CD4-positive, CD25-positive, alpha-beta regulatory T cell (primary cell): ENCODE data around the gene CCDC146. TPM values are rescaled to one million over a fixed set of nuclear protein-coding genes. Genes with fewer than 3 reads are reported as not detected.
"Not testable (repeated sequence)": the region's sequence is repeated elsewhere in the genome, so short reads cannot be mapped to it uniquely, and the experiment has no call there.

Experiments
- ATAC-seq, 2 donors: fragments of 150-1000 bp; cut with Tn5 transposase; one replicate each; pipeline ENCODE4 v1.10.0; 2021; ENCODE audit warnings: low read depth in 2 of 2, moderate number of reproducible peaks in 2 of 2, moderate library complexity in 1 of 2
- DNase-seq, 3 donors: peaks; one replicate each; pipeline versions ENCODE4 v3.0.0 to v3.0.0-alpha.2; 2012 to 2022; ENCODE audit warnings: mixed read lengths in 1 of 3
- H3K27ac ChIP-seq: one replicate; pipeline ENCODE4 v1.7.0; 2013; ENCODE audit warnings: mild to moderate bottlenecking, low read length; ENCODE audit not compliant: insufficient read depth, poor library complexity, severe bottlenecking
- H3K27me3 ChIP-seq: one replicate; pipeline ENCODE4 v1.7.0; 2013; ENCODE audit warnings: low read length; ENCODE audit not compliant: control insufficient read depth, insufficient read depth
- H3K36me3 ChIP-seq: one replicate; pipeline ENCODE4 v1.7.0; 2013; ENCODE audit warnings: mild to moderate bottlenecking, low read length, moderate library complexity; ENCODE audit not compliant: control insufficient read depth, insufficient read depth
- H3K4me1 ChIP-seq: 2 replicates; pipeline ENCODE4 v1.7.0; 2013; ENCODE audit warnings: mild to moderate bottlenecking, low read length; ENCODE audit not compliant: insufficient read depth, control insufficient read depth, poor library complexity, severe bottlenecking
- H3K4me3 ChIP-seq: one replicate; pipeline ENCODE4 v1.7.0; 2013; ENCODE audit warnings: low read depth, mild to moderate bottlenecking, low read length, moderate library complexity
- H3K9me3 ChIP-seq, 2 experiments: 1 replicate in 1 of 2; 2 replicates in 1 of 2; pipeline ENCODE4 v1.7.0; 2013; ENCODE audit warnings: low read length in 2 of 2, mild to moderate bottlenecking in 1 of 2, moderate library complexity in 1 of 2; ENCODE audit not compliant: control insufficient read depth in 2 of 2
- H3K27ac Mint-ChIP-seq, 3 donors: one replicate each; pipeline ENCODE4 v1.8.0; 2020 to 2022; ENCODE audit warnings: mild to moderate bottlenecking in 3 of 3, mixed read lengths in 3 of 3, moderate library complexity in 2 of 3
- H3K27me3 Mint-ChIP-seq: one replicate; pipeline ENCODE4 v1.8.0; 2022; ENCODE audit warnings: mild to moderate bottlenecking, mixed read lengths
- H3K36me3 Mint-ChIP-seq: one replicate; pipeline ENCODE4 v1.8.0; 2020; ENCODE audit warnings: mixed read lengths
- H3K4me1 Mint-ChIP-seq, 4 donors: one replicate each; pipeline ENCODE4 v1.8.0; 2020 to 2022; ENCODE audit warnings: mixed read lengths in 4 of 4, mild to moderate bottlenecking in 1 of 4
- H3K4me3 Mint-ChIP-seq, 4 donors: one replicate each; pipeline ENCODE4 v1.8.0; 2020 to 2022; ENCODE audit warnings: mild to moderate bottlenecking in 4 of 4, mixed read lengths in 4 of 4, moderate library complexity in 3 of 4
- H3K9me3 Mint-ChIP-seq, 7 donors: one replicate each; pipeline ENCODE4 v1.8.0; 2020 to 2022; ENCODE audit warnings: mixed read lengths in 7 of 7, mild to moderate bottlenecking in 3 of 7, moderate library complexity in 2 of 7
- polyA plus RNA-seq, 4 donors: library from polyadenylated mRNA; unstranded; fragments of 300-500 nt; fragmentation: Illumina TruSeq; gene quantifications; one replicate each; pipeline ENCODE4 v1.2.3, GENCODE V29; 2021
- total RNA-seq: library from RNA; stranded (reverse); gene quantifications from one replicate; pipeline ENCODE4 v1.2.3, GENCODE V29; 2022

The CCDC146 gene
- total and polyA plus RNA-seq, 5 donors from 2014 or later = 1.4 to 20.1 (median 2.9) TPM

- H3K27me3 Mint-ChIP-seq, ATAC-seq, H3K36me3 ChIP-seq, H3K27ac ChIP-seq, H3K4me1 Mint-ChIP-seq, H3K27ac Mint-ChIP-seq, H3K4me3 ChIP-seq, H3K4me1 ChIP-seq, H3K4me3 Mint-ChIP-seq, H3K36me3 Mint-ChIP-seq, DNase-seq, H3K9me3 Mint-ChIP-seq, H3K9me3 ChIP-seq, H3K27me3 ChIP-seq: not testable (repeated sequence)
Observed at GRCh38 chr7:77177321-77177904, 55.0 kb downstream of the CCDC146 start.

- not testable (repeated sequence) for ATAC-seq, H3K4me1 Mint-ChIP-seq, H3K36me3 ChIP-seq, H3K27ac Mint-ChIP-seq, H3K36me3 Mint-ChIP-seq, H3K4me3 ChIP-seq, H3K4me3 Mint-ChIP-seq, H3K27ac ChIP-seq, H3K9me3 ChIP-seq, H3K4me1 ChIP-seq, H3K9me3 Mint-ChIP-seq, H3K27me3 Mint-ChIP-seq, DNase-seq, H3K27me3 ChIP-seq
Observed at GRCh38 chr7:77178024-77178423, 55.6 kb downstream of the CCDC146 start.

GRCh38 chr7:77181015-77181595 is 58.7 kb downstream of the CCDC146 start:
- DNase-seq (no peak), ATAC-seq (no peak)
- Histone ChIP-seq H3K9me3 (no peaks in the 10 kb centered on the region), H3K27me3 (no peaks in the 10 kb centered on the region), H3K27ac (no peak overlapping the region), H3K4me1 (no peaks in the 10 kb centered on the region), H3K36me3 (no peaks in the 10 kb centered on the region), H3K4me3 (no peak overlapping the region)
- H3K9me3 Mint-ChIP-seq = peaks cover 0 to 7% (median under 1%) of the 10 kb centered on the region in 7 donors
- peaks cover 7% of the 10 kb centered on the region for H3K36me3 Mint-ChIP-seq
- no peaks in the 10 kb centered on the region for H3K27me3 Mint-ChIP-seq
- no peak overlapping the region for H3K4me3 Mint-ChIP-seq
- no peak overlapping the region for H3K27ac Mint-ChIP-seq
- no peaks in the 10 kb centered on the region for H3K4me1 Mint-ChIP-seq

GRCh38 chr7:77181734-77182133 is 59.3 kb downstream of the CCDC146 start:
- Mint-ChIP-seq H3K27ac (no peak overlapping the region), H3K4me3 (no peak overlapping the region), H3K36me3 (peaks cover 7% of the 10 kb centered on the region), H3K9me3 (peaks cover 0 to 8% (median 1%) of the 10 kb centered on the region in 7 donors), H3K4me1 (no peaks in the 10 kb centered on the region), H3K27me3 (no peaks in the 10 kb centered on the region)
- H3K36me3 ChIP-seq = no peaks in the 10 kb centered on the region
- no peak overlapping the region for H3K4me3 ChIP-seq
- no peak for DNase-seq
- H3K27me3 ChIP-seq = no peaks in the 10 kb centered on the region
- no peak overlapping the region for H3K27ac ChIP-seq
- H3K4me1 ChIP-seq = no peaks in the 10 kb centered on the region
- H3K9me3 ChIP-seq = no peaks in the 10 kb centered on the region
- no peak for ATAC-seq

- Histone ChIP-seq H3K4me3 (no peak overlapping the region), H3K4me1 (no peaks in the 10 kb centered on the region), H3K36me3 (no peaks in the 10 kb centered on the region), H3K9me3 (no peaks in the 10 kb centered on the region), H3K27me3 (no peaks in the 10 kb centered on the region), H3K27ac (no peak overlapping the region)
- Mint-ChIP-seq H3K4me1 (no peaks in the 10 kb centered on the region), H3K4me3 (no peak overlapping the region), H3K27ac (no peak overlapping the region), H3K36me3 (peaks cover 7% of the 10 kb centered on the region), H3K9me3 (peaks cover 0 to 8% (median 1%) of the 10 kb centered on the region in 7 donors), H3K27me3 (no peaks in the 10 kb centered on the region)
- ATAC-seq (no peak), DNase-seq (no peak)
Observed at GRCh38 chr7:77182261-77182660, 59.8 kb downstream of the CCDC146 start.

GRCh38 chr7:77184463-77184862 is 62.0 kb downstream of the CCDC146 start:
- DNase-seq (no peak), ATAC-seq (no peak)
- Mint-ChIP-seq H3K27me3 (no peaks in the 10 kb centered on the region), H3K9me3 (peaks cover 0 to 8% (median 1%) of the 10 kb centered on the region in 7 donors), H3K27ac (no peak overlapping the region), H3K4me3 (no peak overlapping the region), H3K4me1 (peaks cover 0 to 3% (median 0%) of the 10 kb centered on the region in 4 donors), H3K36me3 (peaks cover 7% of the 10 kb centered on the region)
- H3K4me1 ChIP-seq = no peaks in the 10 kb centered on the region
- H3K4me3 ChIP-seq = no peak overlapping the region
- H3K36me3 ChIP-seq = no peaks in the 10 kb centered on the region
- no peak overlapping the region for H3K27ac ChIP-seq
- H3K9me3 ChIP-seq = no peaks in the 10 kb centered on the region
- H3K27me3 ChIP-seq = no peaks in the 10 kb centered on the region

- ATAC-seq = no peak
- peaks cover 7% of the 10 kb centered on the region for H3K36me3 Mint-ChIP-seq
- no peak overlapping the region for H3K4me3 ChIP-seq
- H3K27me3 ChIP-seq = no peaks in the 10 kb centered on the region
- H3K27ac ChIP-seq = no peak overlapping the region
- no peak overlapping the region for H3K4me3 Mint-ChIP-seq
- H3K9me3 ChIP-seq = no peaks in the 10 kb centered on the region
- no peaks in the 10 kb centered on the region for H3K4me1 ChIP-seq
- H3K27me3 Mint-ChIP-seq = no peaks in the 10 kb centered on the region
- no peaks in the 10 kb centered on the region for H3K36me3 ChIP-seq
- H3K9me3 Mint-ChIP-seq = peaks cover 0 to 8% (median 1%) of the 10 kb centered on the region in 7 donors
- peaks cover 0 to 6% (median 0%) of the 10 kb centered on the region in 4 donors for H3K4me1 Mint-ChIP-seq
- DNase-seq = no peak
- H3K27ac Mint-ChIP-seq = no peak overlapping the region
Observed at GRCh38 chr7:77184990-77185389, 62.6 kb downstream of the CCDC146 start.

GRCh38 chr7:77185866-77186265 is 63.5 kb downstream of the CCDC146 start:
- Histone ChIP-seq H3K27ac (no peak overlapping the region), H3K4me1 (no peaks in the 10 kb centered on the region), H3K27me3 (no peaks in the 10 kb centered on the region), H3K36me3 (no peaks in the 10 kb centered on the region), H3K9me3 (no peaks in the 10 kb centered on the region), H3K4me3 (no peak overlapping the region)
- Mint-ChIP-seq H3K27me3 (no peaks in the 10 kb centered on the region), H3K4me3 (no peak overlapping the region), H3K27ac (no peak overlapping the region), H3K36me3 (peaks cover 7% of the 10 kb centered on the region), H3K9me3 (peaks cover 0 to 7% (median 1%) of the 10 kb centered on the region in 7 donors), H3K4me1 (peaks cover 0 to 6% (median 0%) of the 10 kb centered on the region in 4 donors)
- DNase-seq (no peak), ATAC-seq (no peak)
